Measurements from ENCODE around the gene ZNF93.
"Not testable (repeated sequence)": the region's sequence is repeated elsewhere in the genome, so short reads cannot be mapped to it uniquely, and the experiment has no call there.

Gene ZNF93

DNA sequence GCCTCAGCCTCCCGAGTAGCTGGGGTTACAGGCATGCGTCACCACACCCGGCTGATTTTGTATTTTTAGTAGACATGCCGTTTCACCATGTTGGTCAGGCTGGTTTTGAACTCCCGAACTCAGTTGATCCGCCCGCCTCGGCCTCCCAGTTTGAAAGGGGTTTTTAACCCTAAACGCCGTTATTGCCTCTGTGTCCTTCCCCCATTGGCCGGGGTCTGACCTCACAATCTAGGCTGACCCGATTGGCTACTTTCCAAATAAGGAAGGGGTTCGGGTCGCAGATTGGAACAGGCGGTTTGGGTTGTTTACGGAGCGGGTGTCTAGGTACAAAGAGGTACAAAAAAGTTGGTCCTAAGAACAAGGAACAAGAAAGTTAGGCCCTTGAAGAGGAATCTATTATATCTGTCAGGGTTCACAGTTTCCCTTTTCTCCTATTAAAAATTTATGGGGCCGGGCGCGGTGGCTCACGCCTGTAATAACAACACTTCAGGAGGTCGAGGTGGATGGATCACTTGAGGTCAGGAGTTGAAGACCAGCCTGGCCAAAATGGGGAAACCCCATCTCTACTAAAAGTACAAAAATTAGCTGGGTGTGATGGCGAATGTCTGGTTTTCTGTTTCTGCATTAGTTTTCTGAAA is 34.0 kb upstream of the ZNF93 start:
- no peak overlapping the region for H2BK5ac ChIP-seq (ENCODE audit: low read length)
- no peak overlapping the region for H4K8ac ChIP-seq (ENCODE audit: low read depth, low read length)
- no peak overlapping the region for H3K23ac ChIP-seq (ENCODE audit: low read length)
- H3K4me1 ChIP-seq (ENCODE audit: control insufficient read depth, low read depth, low read length), result no peaks in the 10 kb centered on the region
- H3K4ac ChIP-seq (ENCODE audit: low read depth, low read length), result peak overlapping the region; percentile 90
- DNase-seq, result peak; percentile 95
- peaks cover 51% of the 10 kb centered on the region for H3K79me2 ChIP-seq (ENCODE audit: control insufficient read depth, insufficient read depth, low read length)
- no CpG with 5 or more reads among the region's 23 CpGs for WGBS (ENCODE audit: extremely low coverage, insufficient coverage, low lambda C conversion rate)
- H4K5ac ChIP-seq (ENCODE audit: low read length), result no peak overlapping the region
- H3K4me2 ChIP-seq (ENCODE audit: low read length), result peak overlapping the region; percentile 56
- peak overlapping the region; percentile 99 for H3K9ac ChIP-seq (ENCODE audit: low read length)
- H2AK5ac ChIP-seq (ENCODE audit: low read length), result no peak overlapping the region
- no peak overlapping the region for H3K27ac ChIP-seq (ENCODE audit: low read depth, low read length)
- H3K56ac ChIP-seq (ENCODE audit: low read length), result peak overlapping the region; percentile 99
- peaks cover 2% of the 10 kb centered on the region for H3K79me1 ChIP-seq (ENCODE audit: low read length)
- no peaks in the 10 kb centered on the region for H3K27me3 ChIP-seq (ENCODE audit: insufficient read depth, low read length, poor library complexity)
- H3K18ac ChIP-seq (ENCODE audit: low read length), result peak overlapping the region; percentile 78
- no peaks in the 10 kb centered on the region for H3K36me3 ChIP-seq (ENCODE audit: control insufficient read depth, insufficient read depth, low read length)
- peak overlapping the region; percentile 92 for H3K4me3 ChIP-seq (ENCODE audit: low read length)
- H2BK15ac ChIP-seq (replicated peaks; ENCODE audit: low read depth), result no peak overlapping the region
- no peak overlapping the region for H2BK120ac ChIP-seq (ENCODE audit: low read depth, low read length)

DNA sequence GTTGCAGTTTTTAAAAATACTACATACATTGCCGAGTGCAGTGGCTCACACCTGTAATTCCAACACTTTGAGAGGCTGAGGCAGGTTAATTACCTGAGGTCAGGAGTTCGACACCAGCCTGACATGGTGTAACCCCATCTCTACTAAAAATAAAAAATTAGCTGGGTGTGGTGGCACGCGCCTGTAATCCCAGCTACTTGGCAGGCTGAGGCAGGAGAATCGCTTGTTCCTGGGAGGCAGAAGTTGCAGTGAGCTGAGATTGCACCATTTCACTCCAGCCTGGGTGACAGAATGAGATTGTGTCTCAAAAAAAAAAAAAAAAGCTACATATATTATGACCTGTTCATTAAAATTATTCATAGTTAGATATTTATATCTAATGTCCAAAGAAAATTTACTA is 30.7 kb upstream of the ZNF93 start:
- not testable (repeated sequence) for H3K4me2 ChIP-seq (ENCODE audit: low read length); H3K18ac ChIP-seq (ENCODE audit: low read length); H3K23ac ChIP-seq (ENCODE audit: low read length); H3K79me1 ChIP-seq (ENCODE audit: low read length); H2BK5ac ChIP-seq (ENCODE audit: low read length); H3K56ac ChIP-seq (ENCODE audit: low read length); H3K4me1 ChIP-seq (ENCODE audit: control insufficient read depth, low read depth, low read length); H2BK120ac ChIP-seq (ENCODE audit: low read depth, low read length); H3K4ac ChIP-seq (ENCODE audit: low read depth, low read length); H4K8ac ChIP-seq (ENCODE audit: low read depth, low read length); H4K5ac ChIP-seq (ENCODE audit: low read length); H2BK15ac ChIP-seq (replicated peaks; ENCODE audit: low read depth); H2AK5ac ChIP-seq (ENCODE audit: low read length); DNase-seq; H3K4me3 ChIP-seq (ENCODE audit: low read length); H3K9ac ChIP-seq (ENCODE audit: low read length); H3K27ac ChIP-seq (ENCODE audit: low read depth, low read length); H3K36me3 ChIP-seq (ENCODE audit: control insufficient read depth, insufficient read depth, low read length); H3K27me3 ChIP-seq (ENCODE audit: insufficient read depth, low read length, poor library complexity)
- WGBS (ENCODE audit: extremely low coverage, insufficient coverage, low lambda C conversion rate), result no CpG with 5 or more reads among the region's 5 CpGs
- peaks cover 78% of the 10 kb centered on the region for H3K79me2 ChIP-seq (ENCODE audit: control insufficient read depth, insufficient read depth, low read length)

GRCh38 chr19:19871932-19872331 is 28.8 kb upstream of the ZNF93 start:
- Histone ChIP-seq H3K4me2 (ENCODE audit: low read length) (no peak overlapping the region), H2BK15ac (replicated peaks; ENCODE audit: low read depth) (no peak overlapping the region), H3K23ac (ENCODE audit: low read length) (no peak overlapping the region), H3K56ac (ENCODE audit: low read length) (no peak overlapping the region), H3K36me3 (ENCODE audit: control insufficient read depth, insufficient read depth, low read length) (no peaks in the 10 kb centered on the region), H2BK5ac (ENCODE audit: low read length) (no peak overlapping the region), H4K8ac (ENCODE audit: low read depth, low read length) (no peak overlapping the region), H3K4me1 (ENCODE audit: control insufficient read depth, low read depth, low read length) (no peaks in the 10 kb centered on the region), H3K18ac (ENCODE audit: low read length) (no peak overlapping the region), H4K5ac (ENCODE audit: low read length) (no peak overlapping the region), H3K27ac (ENCODE audit: low read depth, low read length) (no peak overlapping the region), H3K4me3 (ENCODE audit: low read length) (no peak overlapping the region), H3K27me3 (ENCODE audit: insufficient read depth, low read length, poor library complexity) (no peaks in the 10 kb centered on the region), H3K9ac (ENCODE audit: low read length) (no peak overlapping the region), H2BK120ac (ENCODE audit: low read depth, low read length) (no peak overlapping the region), H3K79me1 (ENCODE audit: low read length) (peaks cover 2% of the 10 kb centered on the region), H3K4ac (ENCODE audit: low read depth, low read length) (no peak overlapping the region), H3K79me2 (ENCODE audit: control insufficient read depth, insufficient read depth, low read length) (peaks cover 78% of the 10 kb centered on the region), H2AK5ac (ENCODE audit: low read length) (no peak overlapping the region)
- DNase-seq, result no peak
- no CpG with 5 or more reads among the region's 3 CpGs for WGBS (ENCODE audit: extremely low coverage, insufficient coverage, low lambda C conversion rate)

DNA sequence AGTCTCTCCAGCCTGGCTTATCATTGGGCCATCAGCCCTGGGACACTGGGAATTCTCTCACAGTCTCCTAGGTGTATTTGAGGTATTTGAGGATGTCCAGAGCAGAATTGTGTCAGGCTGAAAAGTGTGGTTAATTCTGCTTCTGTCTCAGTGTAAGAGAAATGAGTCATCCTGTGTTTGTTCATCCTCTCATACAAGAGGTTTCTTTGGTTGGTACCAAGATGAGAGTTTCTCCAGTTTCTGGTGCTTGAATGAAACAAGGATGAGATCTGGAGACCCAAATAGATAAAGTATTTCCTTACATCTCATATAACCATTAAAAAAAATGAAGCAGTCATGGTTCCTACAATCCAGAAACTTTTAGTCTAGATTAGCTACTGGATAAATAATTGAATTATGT is 27.4 kb upstream of the ZNF93 start:
- Histone ChIP-seq H3K79me2 (ENCODE audit: control insufficient read depth, insufficient read depth, low read length) (peaks cover 68% of the 10 kb centered on the region), H3K79me1 (ENCODE audit: low read length) (peaks cover 2% of the 10 kb centered on the region), H3K27ac (ENCODE audit: low read depth, low read length) (no peak overlapping the region), H3K18ac (ENCODE audit: low read length) (no peak overlapping the region), H3K23ac (ENCODE audit: low read length) (no peak overlapping the region), H3K4me3 (ENCODE audit: low read length) (no peak overlapping the region), H2BK5ac (ENCODE audit: low read length) (no peak overlapping the region), H4K5ac (ENCODE audit: low read length) (no peak overlapping the region), H2BK120ac (ENCODE audit: low read depth, low read length) (no peak overlapping the region), H3K4ac (ENCODE audit: low read depth, low read length) (no peak overlapping the region), H3K4me2 (ENCODE audit: low read length) (no peak overlapping the region), H3K36me3 (ENCODE audit: control insufficient read depth, insufficient read depth, low read length) (no peaks in the 10 kb centered on the region), H2AK5ac (ENCODE audit: low read length) (no peak overlapping the region), H3K56ac (ENCODE audit: low read length) (no peak overlapping the region), H3K27me3 (ENCODE audit: insufficient read depth, low read length, poor library complexity) (no peaks in the 10 kb centered on the region), H3K4me1 (ENCODE audit: control insufficient read depth, low read depth, low read length) (no peaks in the 10 kb centered on the region), H3K9ac (ENCODE audit: low read length) (no peak overlapping the region), H2BK15ac (replicated peaks; ENCODE audit: low read depth) (no peak overlapping the region), H4K8ac (ENCODE audit: low read depth, low read length) (no peak overlapping the region)
- DNase-seq, result no peak

GRCh38 chr19:19877724-19878123 is 23.0 kb upstream of the ZNF93 start:
- Histone ChIP-seq H3K4ac (ENCODE audit: low read depth, low read length) (no peak overlapping the region), H3K79me2 (ENCODE audit: control insufficient read depth, insufficient read depth, low read length) (peaks cover 37% of the 10 kb centered on the region), H3K79me1 (ENCODE audit: low read length) (no peaks in the 10 kb centered on the region), H3K4me3 (ENCODE audit: low read length) (no peak overlapping the region), H2BK120ac (ENCODE audit: low read depth, low read length) (no peak overlapping the region), H2AK5ac (ENCODE audit: low read length) (no peak overlapping the region), H3K56ac (ENCODE audit: low read length) (no peak overlapping the region), H4K8ac (ENCODE audit: low read depth, low read length) (no peak overlapping the region), H3K9ac (ENCODE audit: low read length) (no peak overlapping the region), H3K27ac (ENCODE audit: low read depth, low read length) (no peak overlapping the region), H2BK5ac (ENCODE audit: low read length) (no peak overlapping the region), H3K4me2 (ENCODE audit: low read length) (no peak overlapping the region), H3K23ac (ENCODE audit: low read length) (no peak overlapping the region), H4K5ac (ENCODE audit: low read length) (no peak overlapping the region), H3K36me3 (ENCODE audit: control insufficient read depth, insufficient read depth, low read length) (no peaks in the 10 kb centered on the region), H3K27me3 (ENCODE audit: insufficient read depth, low read length, poor library complexity) (no peaks in the 10 kb centered on the region), H2BK15ac (replicated peaks; ENCODE audit: low read depth) (no peak overlapping the region), H3K4me1 (ENCODE audit: control insufficient read depth, low read depth, low read length) (no peaks in the 10 kb centered on the region), H3K18ac (ENCODE audit: low read length) (no peak overlapping the region)
- WGBS (ENCODE audit: extremely low coverage, insufficient coverage, low lambda C conversion rate), result no CpG with 5 or more reads among the region's 4 CpGs
- DNase-seq, result no peak

GRCh38 chr19:19884583-19884982 is 16.2 kb upstream of the ZNF93 start:
- H3K23ac ChIP-seq (ENCODE audit: low read length), result no peak overlapping the region
- H2BK120ac ChIP-seq (ENCODE audit: low read depth, low read length), result no peak overlapping the region
- H3K9ac ChIP-seq (ENCODE audit: low read length), result no peak overlapping the region
- H4K5ac ChIP-seq (ENCODE audit: low read length), result no peak overlapping the region
- H3K79me1 ChIP-seq (ENCODE audit: low read length), result no peaks in the 10 kb centered on the region
- no peak overlapping the region for H3K4ac ChIP-seq (ENCODE audit: low read depth, low read length)
- no peaks in the 10 kb centered on the region for H3K27me3 ChIP-seq (ENCODE audit: insufficient read depth, low read length, poor library complexity)
- no peaks in the 10 kb centered on the region for H3K4me1 ChIP-seq (ENCODE audit: control insufficient read depth, low read depth, low read length)
- H3K27ac ChIP-seq (ENCODE audit: low read depth, low read length), result no peak overlapping the region
- WGBS (ENCODE audit: extremely low coverage, insufficient coverage, low lambda C conversion rate), result no CpG with 5 or more reads among the region's 1 CpG
- H2BK15ac ChIP-seq (replicated peaks; ENCODE audit: low read depth), result no peak overlapping the region
- DNase-seq, result no peak
- peaks cover 3% of the 10 kb centered on the region for H3K36me3 ChIP-seq (ENCODE audit: control insufficient read depth, insufficient read depth, low read length)
- no peak overlapping the region for H3K56ac ChIP-seq (ENCODE audit: low read length)
- peaks cover 4% of the 10 kb centered on the region for H3K79me2 ChIP-seq (ENCODE audit: control insufficient read depth, insufficient read depth, low read length)
- no peak overlapping the region for H3K4me3 ChIP-seq (ENCODE audit: low read length)
- H4K8ac ChIP-seq (ENCODE audit: low read depth, low read length), result no peak overlapping the region
- H2AK5ac ChIP-seq (ENCODE audit: low read length), result no peak overlapping the region
- no peak overlapping the region for H3K18ac ChIP-seq (ENCODE audit: low read length)
- H3K4me2 ChIP-seq (ENCODE audit: low read length), result no peak overlapping the region
- no peak overlapping the region for H2BK5ac ChIP-seq (ENCODE audit: low read length)

Measured in mesendoderm (in vitro differentiated cells).